ENCODE data around the gene NACC1.

GRCh38 chr19:13135068-13136062 is 17.3 kb downstream of the NACC1 start:
- TF ChIP-seq, protein P1, sequence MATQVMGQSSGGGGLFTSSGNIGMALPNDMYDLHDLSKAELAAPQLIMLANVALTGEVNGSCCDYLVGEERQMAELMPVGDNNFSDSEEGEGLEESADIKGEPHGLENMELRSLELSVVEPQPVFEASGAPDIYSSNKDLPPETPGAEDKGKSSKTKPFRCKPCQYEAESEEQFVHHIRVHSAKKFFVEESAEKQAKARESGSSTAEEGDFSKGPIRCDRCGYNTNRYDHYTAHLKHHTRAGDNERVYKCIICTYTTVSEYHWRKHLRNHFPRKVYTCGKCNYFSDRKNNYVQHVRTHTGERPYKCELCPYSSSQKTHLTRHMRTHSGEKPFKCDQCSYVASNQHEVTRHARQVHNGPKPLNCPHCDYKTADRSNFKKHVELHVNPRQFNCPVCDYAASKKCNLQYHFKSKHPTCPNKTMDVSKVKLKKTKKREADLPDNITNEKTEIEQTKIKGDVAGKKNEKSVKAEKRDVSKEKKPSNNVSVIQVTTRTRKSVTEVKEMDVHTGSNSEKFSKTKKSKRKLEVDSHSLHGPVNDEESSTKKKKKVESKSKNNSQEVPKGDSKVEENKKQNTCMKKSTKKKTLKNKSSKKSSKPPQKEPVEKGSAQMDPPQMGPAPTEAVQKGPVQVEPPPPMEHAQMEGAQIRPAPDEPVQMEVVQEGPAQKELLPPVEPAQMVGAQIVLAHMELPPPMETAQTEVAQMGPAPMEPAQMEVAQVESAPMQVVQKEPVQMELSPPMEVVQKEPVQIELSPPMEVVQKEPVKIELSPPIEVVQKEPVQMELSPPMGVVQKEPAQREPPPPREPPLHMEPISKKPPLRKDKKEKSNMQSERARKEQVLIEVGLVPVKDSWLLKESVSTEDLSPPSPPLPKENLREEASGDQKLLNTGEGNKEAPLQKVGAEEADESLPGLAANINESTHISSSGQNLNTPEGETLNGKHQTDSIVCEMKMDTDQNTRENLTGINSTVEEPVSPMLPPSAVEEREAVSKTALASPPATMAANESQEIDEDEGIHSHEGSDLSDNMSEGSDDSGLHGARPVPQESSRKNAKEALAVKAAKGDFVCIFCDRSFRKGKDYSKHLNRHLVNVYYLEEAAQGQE (tag by site-specific recombination; IDR thresholded peaks at IDR 0.05) = no peak
- TF ChIP-seq ZNF791 (tag by site-specific recombination; IDR thresholded peaks at IDR 0.05) (no peak), ZNF37A (tag by site-specific recombination; IDR thresholded peaks at IDR 0.05) (no peak), CTCF (tag by site-specific recombination; IDR thresholded peaks at IDR 0.05) (no peak), ZNF704 (tag by site-specific recombination; IDR thresholded peaks at IDR 0.05) (no peak), ZNF560 (tag by site-specific recombination; IDR thresholded peaks at IDR 0.05; ENCODE audit: borderline replicate concordance) (no peak), ZNF654 (tag by site-specific recombination; IDR thresholded peaks at IDR 0.05; ENCODE audit: low read depth) (no peak), GLI2 (tag by site-specific recombination; IDR thresholded peaks at IDR 0.05; ENCODE audit: borderline replicate concordance, low read depth) (no peak)
